22Rv1 (cell line): ENCODE results near the gene CDCA5.

ENCODE experiments used
- CTCF ChIP-seq: fragments of 450-650 bp; IDR thresholded peaks from 2 replicates; pipeline ENCODE4 v1.5.1; 2017; ENCODE audit warnings: mild to moderate bottlenecking
- ZFX ChIP-seq: fragments of 450-650 bp; IDR thresholded peaks from 2 replicates; pipeline ENCODE4 v1.6.1; 2017; ENCODE audit warnings: antibody characterized with exemption, borderline replicate concordance

DNA sequence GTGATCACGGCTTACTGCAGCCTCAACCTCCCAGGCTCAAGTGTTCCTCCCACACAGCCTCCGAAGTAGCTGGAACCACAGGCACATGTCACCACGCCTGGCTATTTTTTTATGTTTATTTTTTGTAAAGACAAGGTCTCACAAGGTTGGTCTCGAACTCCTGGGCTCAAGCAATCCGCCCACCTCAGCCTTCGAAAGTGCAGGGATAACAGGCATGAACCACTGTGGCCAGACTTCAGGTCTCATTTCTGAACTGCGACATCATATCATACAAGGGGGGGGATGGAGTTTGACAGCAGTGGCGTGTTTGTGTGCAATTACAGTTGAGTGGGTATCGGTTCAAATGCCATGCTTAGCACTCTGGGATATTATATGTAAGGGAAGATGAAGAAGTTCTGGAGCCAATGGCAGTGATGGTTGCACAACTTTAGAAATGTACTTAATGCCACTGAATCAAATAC, 32.4 kb downstream of the CDCA5 start:
- no peak for TF ChIP-seq CTCF
- TF ChIP-seq ZFX, result no peak
